MM.1S (cell line): ENCODE results near the gene VPS9D1.
"Not testable (repeated sequence)": the region's sequence is repeated elsewhere in the genome, so short reads cannot be mapped to it uniquely, and the experiment has no call there.

ENCODE experiments used
- CTCF ChIP-seq: fragments of 300-600 bp; sonication (generic); IDR thresholded peaks from 2 replicates; pipeline ENCODE4 v1.5.1; 2016; ENCODE audit warnings: antibody characterized with exemption, low read length, mixed read lengths
- EZH2 ChIP-seq: fragments of 300-600 bp; sonication (generic); optimal IDR thresholded peaks from 2 replicates; pipeline ENCODE3; 2017; ENCODE audit warnings: low read depth, mild to moderate bottlenecking, antibody characterized with exemption, low read length, mixed read lengths
- EZH2phosphoT487 ChIP-seq: fragments of 300-600 bp; sonication (generic); IDR thresholded peaks from 2 replicates; pipeline ENCODE4 v1.6.1; 2018; ENCODE audit warnings: antibody characterized with exemption, low read length

GRCh38 chr16:89664238-89664637, 56.5 kb downstream of the VPS9D1 start:
- not testable (repeated sequence) for TF ChIP-seq CTCF, EZH2phosphoT487, EZH2
